GM21390 (cell line): ENCODE data around the gene LGR6.
A peak's percentile ranks its signal among the peaks of the same experiment; 100 is the strongest.
"Not testable (repeated sequence)": the region's sequence is repeated elsewhere in the genome, so short reads cannot be mapped to it uniquely, and the experiment has no call there.

ENCODE experiments used
- ATAC-seq: cut with Tn5 transposase; IDR thresholded peaks from one replicate; pipeline ENCODE4 v1.9.1; 2021; ENCODE audit not compliant: unreplicated experiment

Gene LGR6

GRCh38 chr1:202317941-202318925 lies 124.6 kb downstream of the LGR6 start:
- ATAC-seq: no peak

GRCh38 chr1:202319381-202320080 lies 125.9 kb downstream of the LGR6 start:
- no peak for ATAC-seq

DNA sequence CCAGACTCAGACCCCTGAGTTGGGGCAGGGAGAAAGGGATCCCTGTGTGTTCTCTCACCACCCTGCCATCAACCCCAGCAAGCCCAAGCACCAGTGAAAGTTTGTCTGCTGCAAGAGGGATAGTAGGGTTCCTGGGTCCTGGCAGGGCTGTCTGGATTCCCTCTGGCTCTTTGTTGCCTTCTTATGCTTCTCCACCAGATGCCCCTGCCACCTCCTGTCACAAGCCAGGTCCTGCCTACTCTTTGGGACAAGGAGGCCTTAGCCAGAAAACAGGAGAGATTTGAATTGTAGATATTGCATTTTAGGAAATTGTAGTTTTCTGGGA lies 126.4 kb downstream of the LGR6 start:
- no peak for ATAC-seq

DNA sequence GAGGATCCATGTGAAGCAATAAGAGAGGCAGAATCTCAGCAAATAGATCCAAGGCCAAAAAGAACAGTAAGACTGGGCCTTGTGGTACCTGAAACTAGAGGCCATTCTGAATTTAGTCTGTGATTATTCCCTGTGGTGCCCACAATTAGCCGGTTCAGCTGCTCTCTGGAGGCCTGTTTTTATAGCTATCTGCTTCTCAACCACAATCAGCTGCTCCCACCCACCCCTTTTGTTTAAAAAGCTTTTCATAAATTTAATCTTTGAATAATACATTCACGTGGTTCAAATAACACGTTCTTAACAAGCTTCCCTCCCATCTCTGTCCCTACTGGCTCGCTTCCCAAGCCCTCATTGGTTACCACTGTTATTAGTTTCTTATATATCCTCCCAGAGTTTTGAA lies 130.1 kb downstream of the LGR6 start:
- ATAC-seq: no peak

DNA sequence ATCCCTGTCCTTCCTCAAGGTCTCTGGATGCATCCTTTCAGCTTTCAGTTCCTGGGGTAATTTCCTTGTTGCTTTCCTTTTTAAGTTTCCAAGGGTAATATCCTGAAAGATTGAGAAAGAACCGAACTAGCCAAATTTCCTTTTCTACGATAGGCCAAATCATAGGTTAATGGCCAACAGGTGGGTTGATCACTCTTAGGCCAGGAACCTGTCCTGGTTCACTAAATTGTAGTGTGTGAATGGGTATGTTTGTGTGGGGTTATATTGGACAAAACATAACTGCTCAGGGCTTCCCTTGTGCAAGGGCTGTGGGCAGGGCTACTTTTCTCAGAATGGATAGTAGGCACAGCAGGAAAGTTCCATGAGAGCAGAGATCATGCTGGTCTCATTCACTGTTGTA lies 131.0 kb downstream of the LGR6 start:
- no peak for ATAC-seq

DNA sequence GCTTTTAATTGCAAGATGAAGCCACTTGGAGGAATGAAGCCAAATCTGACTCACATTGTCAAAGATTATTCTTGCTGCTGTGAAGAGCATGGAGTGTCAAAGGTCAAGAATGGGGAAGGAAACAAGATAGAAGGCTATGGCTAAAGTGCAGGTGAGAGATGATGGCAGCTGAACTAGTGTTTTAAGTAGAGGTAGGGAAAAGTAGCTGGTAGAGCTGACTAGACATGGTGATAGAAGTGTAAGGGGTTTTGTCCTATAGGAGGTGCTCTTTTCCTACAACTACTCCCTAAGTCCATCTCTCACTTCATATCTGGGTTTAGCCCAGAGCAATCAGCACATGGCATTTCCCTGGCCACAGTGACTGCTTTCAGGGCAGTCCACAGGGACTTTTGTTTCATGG lies 136.3 kb downstream of the LGR6 start:
- ATAC-seq: no peak

GRCh38 chr1:202333861-202334260 lies 140.3 kb downstream of the LGR6 start:
- no peak for ATAC-seq

DNA sequence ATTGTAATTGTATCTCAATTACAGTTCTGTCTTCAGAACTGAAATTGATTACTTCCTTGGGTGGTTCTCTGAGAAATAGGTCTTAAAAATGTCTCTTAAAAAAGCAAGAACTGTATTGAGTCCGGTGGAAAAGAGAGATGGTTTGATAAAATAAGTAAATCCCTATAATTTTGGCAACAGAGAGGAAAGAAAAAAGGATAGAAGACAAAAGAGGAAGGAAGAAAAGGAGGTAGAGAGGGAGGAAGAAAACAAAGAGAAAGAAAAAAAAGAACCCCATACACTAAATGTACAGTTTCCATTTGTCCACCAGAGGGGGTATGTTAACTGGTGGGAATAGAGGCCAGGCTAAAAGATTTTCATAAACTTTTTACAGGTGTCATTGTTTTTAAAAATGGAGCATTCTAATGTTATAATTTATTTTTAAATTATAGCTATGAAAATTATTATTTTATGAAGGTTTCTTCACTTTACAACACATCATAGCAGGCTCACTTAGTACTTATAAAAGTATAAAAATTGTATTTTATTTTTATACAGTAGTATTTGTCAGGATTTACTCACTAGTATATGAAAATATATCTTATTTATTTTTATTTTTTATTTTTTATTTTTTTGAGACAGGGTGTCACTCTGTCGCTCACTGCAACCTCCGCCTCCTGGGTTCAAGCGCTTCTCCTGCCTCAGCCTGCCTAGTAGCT lies 150.2 kb downstream of the LGR6 start:
- no peak for ATAC-seq

- no peak for ATAC-seq
These were observed 154.5 kb downstream of the LGR6 start for GRCh38 chr1:202348005-202348508.

DNA sequence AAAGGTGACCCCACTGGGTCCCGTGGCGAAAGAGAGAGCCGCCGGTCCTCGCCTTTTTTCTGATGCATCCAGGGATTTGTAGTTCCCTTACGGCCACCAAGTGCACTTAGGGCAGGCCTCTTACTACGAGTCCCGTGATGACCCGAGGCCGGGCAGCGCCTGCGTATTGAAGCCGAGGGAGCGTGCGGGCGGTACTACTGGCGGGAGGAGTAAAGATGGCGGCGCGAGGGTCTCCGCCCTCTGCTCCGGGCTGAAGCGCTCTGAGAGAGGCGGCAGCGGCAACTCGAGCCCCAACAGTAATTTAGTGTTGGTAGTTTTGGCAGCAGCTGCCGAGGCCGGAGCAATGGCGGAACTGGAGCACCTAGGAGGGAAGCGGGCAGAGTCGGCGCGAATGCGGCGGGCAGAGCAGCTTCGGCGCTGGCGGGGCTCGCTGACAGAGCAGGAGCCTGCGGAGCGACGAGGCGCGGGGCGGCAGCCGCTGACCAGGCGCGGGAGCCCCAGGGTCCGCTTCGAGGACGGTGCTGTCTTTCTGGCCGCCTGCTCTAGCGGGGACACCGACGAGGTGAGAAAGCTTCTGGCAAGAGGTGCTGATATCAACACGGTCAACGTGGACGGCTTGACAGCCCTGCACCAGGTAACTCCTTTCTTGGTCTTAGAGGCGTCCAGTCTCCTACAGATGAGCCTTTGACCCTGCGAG lies 155.1 kb downstream of the LGR6 start, which contains the start of gene PPP1R12B:
Gene PPP1R12B, plus strand, starts transcription at position 191 of the 697 bp plus-strand sequence. Its CDS starts 153 bp downstream, at position 344.
- peak; percentile 97 for ATAC-seq

- ATAC-seq: peak; percentile 2
These were observed 155.8 kb downstream of the LGR6 start for GRCh38 chr1:202349206-202349928.

DNA sequence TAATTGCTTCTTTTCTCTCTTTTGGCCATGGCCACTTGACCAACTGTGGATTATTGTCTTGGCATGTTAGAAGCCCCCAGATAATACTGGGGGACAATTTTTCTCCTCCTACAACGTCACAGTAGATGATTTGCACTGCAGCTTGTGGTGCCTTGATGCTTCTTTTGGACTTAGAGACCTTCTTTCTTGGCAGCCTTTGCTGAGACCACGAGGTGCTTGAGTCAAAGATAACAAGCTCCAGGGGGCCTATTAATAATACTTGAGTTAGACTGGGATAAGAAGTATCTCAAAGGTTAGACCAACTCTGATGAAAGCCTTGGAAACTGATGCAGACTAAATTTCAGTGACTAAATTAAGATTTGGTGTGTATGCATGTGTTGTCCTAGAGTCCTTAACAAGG lies 158.1 kb downstream of the LGR6 start:
- ATAC-seq: no peak

DNA sequence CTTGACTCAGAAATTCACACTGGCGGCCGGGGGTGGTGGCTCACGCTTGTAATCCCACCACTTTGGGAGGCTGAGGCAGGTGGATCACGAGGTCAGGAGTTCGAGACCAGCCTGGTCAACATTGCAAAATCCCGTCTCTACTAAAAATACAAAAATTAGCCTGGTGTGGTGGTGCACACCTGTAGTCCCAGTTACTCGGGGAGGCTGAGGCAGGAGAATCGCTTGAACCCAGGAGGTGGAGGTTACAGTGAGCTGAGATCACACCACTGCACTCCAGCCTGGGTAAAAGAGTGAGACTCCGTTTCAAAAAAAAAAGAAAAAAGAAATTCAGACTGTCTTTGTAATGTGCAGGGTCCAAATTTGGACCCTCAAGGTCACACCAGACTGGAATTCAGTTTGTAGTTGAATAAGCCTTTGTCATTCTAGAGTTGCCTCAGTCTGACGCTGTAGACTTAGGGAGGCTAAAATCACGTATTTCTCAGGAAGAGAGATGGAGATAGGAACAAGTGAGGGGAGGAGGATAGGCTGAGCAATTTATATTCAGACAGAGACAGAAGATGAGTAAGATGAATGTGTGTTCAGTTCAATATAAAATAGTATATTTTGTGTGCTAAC lies 159.1 kb downstream of the LGR6 start:
- ATAC-seq: not testable (repeated sequence)

DNA sequence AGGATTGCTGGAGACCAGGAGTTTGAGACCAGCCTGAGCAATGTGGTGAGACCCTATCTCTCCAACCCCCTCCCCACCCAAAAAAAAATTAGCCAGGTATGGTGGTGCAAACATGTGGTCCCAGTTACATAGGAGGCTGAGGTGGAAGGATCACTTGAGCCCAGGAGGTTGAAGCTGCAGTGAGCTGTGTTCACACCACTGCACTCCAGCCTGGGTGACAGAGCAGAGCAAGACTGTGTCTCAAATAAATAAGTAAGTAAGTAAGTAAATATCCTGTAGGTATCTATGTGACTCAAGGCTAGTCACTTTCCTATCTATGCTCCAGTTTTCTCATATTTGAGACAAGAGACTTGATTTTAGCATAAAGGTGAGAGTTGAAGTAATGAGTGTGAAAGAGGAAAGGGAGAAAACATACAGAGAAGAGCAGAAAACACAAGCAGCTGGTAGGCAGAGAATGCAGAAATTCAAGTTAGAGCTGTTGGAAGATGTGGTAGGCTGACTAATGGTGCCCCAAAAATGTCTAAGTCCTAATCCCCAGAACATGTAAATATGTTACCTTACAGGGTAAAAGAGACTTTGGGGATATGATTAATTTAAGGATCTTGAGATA lies 162.4 kb downstream of the LGR6 start:
- no peak for ATAC-seq

GRCh38 chr1:202357506-202357905 lies 163.9 kb downstream of the LGR6 start:
- ATAC-seq: no peak

- ATAC-seq: no peak
These were observed 167.6 kb downstream of the LGR6 start for GRCh38 chr1:202361224-202361623.

DNA sequence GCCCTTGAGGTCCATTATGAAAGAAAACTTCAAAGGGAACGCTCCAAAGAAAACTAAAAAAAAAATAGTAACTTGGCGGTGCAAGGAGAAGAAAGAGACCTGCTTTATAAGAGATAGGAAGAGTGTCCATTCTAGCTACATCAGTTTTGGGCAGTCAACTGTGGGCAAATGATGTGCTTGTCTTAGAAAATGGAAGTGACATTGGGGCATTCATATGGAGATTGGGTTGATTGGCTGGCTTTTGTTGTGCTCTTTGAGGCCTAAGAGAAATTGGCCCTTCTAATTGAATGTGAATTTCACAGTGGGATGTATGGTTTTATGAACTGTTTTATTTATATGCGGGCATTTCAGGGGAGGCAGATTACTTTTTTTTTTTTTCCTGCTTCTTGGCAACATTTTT lies 168.1 kb downstream of the LGR6 start:
- no peak for ATAC-seq

GRCh38 chr1:202362212-202362611 lies 168.6 kb downstream of the LGR6 start:
- no peak for ATAC-seq

DNA sequence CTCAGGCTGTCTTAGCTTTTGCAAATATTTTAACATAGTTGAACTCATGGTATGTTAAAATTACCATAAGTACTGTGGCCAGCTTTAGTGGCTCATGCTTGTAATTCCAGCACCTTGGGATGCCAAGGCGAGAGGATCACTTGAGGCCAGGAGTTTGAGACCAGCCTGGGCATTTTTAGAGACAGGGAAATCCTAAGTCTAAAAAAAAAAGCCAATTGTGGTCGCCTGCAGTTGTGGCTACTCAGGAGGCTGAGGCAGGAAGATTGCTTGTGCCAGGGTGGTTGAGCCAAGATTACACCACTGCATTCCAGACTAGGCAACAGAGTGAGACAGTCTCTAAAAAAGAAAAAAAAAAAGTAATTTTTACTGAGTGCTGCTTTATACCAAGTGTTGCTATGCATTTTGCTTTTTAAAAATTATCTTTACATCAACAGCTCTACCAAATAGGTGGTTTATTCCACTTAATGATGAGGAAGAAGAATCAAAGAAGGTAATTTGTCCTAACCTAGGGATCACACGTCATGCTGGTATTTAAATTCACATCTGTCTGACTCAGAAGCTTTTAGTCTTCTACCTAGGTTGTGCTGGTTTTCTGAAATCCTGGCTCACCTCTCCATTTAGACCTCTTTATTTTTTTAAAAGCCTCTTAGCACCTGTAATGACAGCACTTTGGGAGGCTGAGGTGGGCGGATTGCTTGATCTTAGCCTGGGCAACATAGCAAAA lies 171.7 kb downstream of the LGR6 start:
- ATAC-seq: no peak
